HFF-Myc (cell line): ENCODE results near the gene NOL12.
A peak's percentile ranks its signal among the peaks of the same experiment; 100 is the strongest.

Experiments
- DNase-seq: peaks from one replicate; pipeline ENCODE4 v3.0.0-alpha.2; 2011; ENCODE audit warnings: low read depth; ENCODE audit errors: extremely low read depth
- H3K4me3 ChIP-seq: replicated peaks from 2 replicates; pipeline ENCODE4 v1.5.1; 2011; ENCODE audit warnings: low read depth, mild to moderate bottlenecking, control low read depth, low read length
- CTCF ChIP-seq: IDR thresholded peaks from 2 replicates; pipeline ENCODE4 v1.5.1; 2012; ENCODE audit warnings: mild to moderate bottlenecking, low read depth, low read length, control low read depth; ENCODE audit errors: missing control alignments

The NOL12 gene

GRCh38 chr22:37659897-37660708 is 26.0 kb upstream of the NOL12 start:
- no peak for TF ChIP-seq CTCF
- H3K4me3 ChIP-seq: peak overlapping the region; percentile 68
- no peak for DNase-seq

- no peak for TF ChIP-seq CTCF
- peak overlapping the region; percentile 68 for H3K4me3 ChIP-seq
- DNase-seq: no peak
These were observed 25.5 kb upstream of the NOL12 start for GRCh38 chr22:37660709-37661045.

GRCh38 chr22:37661160-37661924 is 24.8 kb upstream of the NOL12 start:
- DNase-seq: no peak
- H3K4me3 ChIP-seq: peak overlapping the region; percentile 68
- TF ChIP-seq CTCF: peak; percentile 66

GRCh38 chr22:37662039-37662438 is 24.1 kb upstream of the NOL12 start:
- DNase-seq: no peak
- TF ChIP-seq CTCF: no peak
- H3K4me3 ChIP-seq: no peak overlapping the region

- no peak for TF ChIP-seq CTCF
- no peak overlapping the region for H3K4me3 ChIP-seq
- no peak for DNase-seq
These were observed 22.5 kb upstream of the NOL12 start for GRCh38 chr22:37663521-37664140.

GRCh38 chr22:37664249-37665101 is 21.7 kb upstream of the NOL12 start:
- H3K4me3 ChIP-seq: no peak overlapping the region
- DNase-seq: no peak
- TF ChIP-seq CTCF: no peak
